Suprapubic skin (tissue), 4 donors: ENCODE measurements around the gene BMERB1. TPM values are rescaled to one million over a fixed set of nuclear protein-coding genes. Genes with fewer than 3 reads are reported as not detected.
"Not testable (repeated sequence)": the region's sequence is repeated elsewhere in the genome, so short reads cannot be mapped to it uniquely, and the experiment has no call there.

Experiments
- DNase-seq, 2 donors: peaks; one replicate each; pipeline ENCODE4 v3.0.0-alpha.2; 2019; ENCODE audit warnings: low spot score in 2 of 2
- H3K27ac ChIP-seq: fragments of 200-600 bp; sonication (generic); one replicate; pipeline ENCODE4 v1.5.1; 2019
- H3K27me3 ChIP-seq: fragments of 200-600 bp; sonication (generic); one replicate; pipeline ENCODE4 v1.5.1; 2019
- H3K36me3 ChIP-seq: fragments of 200-600 bp; sonication (generic); one replicate; pipeline ENCODE4 v1.5.1; 2019
- H3K4me1 ChIP-seq: fragments of 200-600 bp; sonication (generic); one replicate; pipeline ENCODE4 v1.5.1; 2019
- H3K4me3 ChIP-seq: fragments of 200-600 bp; sonication (generic); one replicate; pipeline ENCODE4 v1.5.1; 2019; ENCODE audit warnings: mild to moderate bottlenecking
- H3K9me3 ChIP-seq: fragments of 200-600 bp; sonication (generic); one replicate; pipeline ENCODE4 v1.5.1; 2019
- CTCF ChIP-seq, 2 donors: fragments of 200-600 bp in 1 of 2; fragments of 450-650 bp in 1 of 2; sonication (generic) in 1 of 2; IDR thresholded peaks; one replicate each; pipeline ENCODE4 v1.5.1; 2016 to 2019; ENCODE audit warnings: antibody characterized with exemption in 2 of 2, mild to moderate bottlenecking in 1 of 2, moderate library complexity in 1 of 2
- EP300 ChIP-seq: sonication (generic); formaldehyde crosslinking; IDR thresholded peaks from one replicate; pipeline ENCODE4 v1.6.1; 2017; ENCODE audit warnings: antibody characterized with exemption
- POLR2A ChIP-seq, 2 donors: fragments of 450-650 bp; IDR thresholded peaks; one replicate each; pipeline ENCODE4 v1.6.1; 2017; ENCODE audit warnings: antibody characterized with exemption in 2 of 2, mild to moderate bottlenecking in 2 of 2, moderate library complexity in 2 of 2
- POLR2AphosphoS5 ChIP-seq, 3 donors: sonication (generic); formaldehyde crosslinking; IDR thresholded peaks; one replicate each; pipeline ENCODE4 v1.6.1; 2017; ENCODE audit warnings: antibody characterized with exemption in 3 of 3
- WGBS: methylation state at CpG from one replicate; pipeline ENCODE4 v1.1.5; 2018; 5-methylcytosine and 5-hydroxymethylcytosine counted together
- total RNA-seq, 4 donors: library from RNA; depleted of rRNA; stranded (reverse); fragments of >200 nt; gene quantifications; one replicate each; pipeline ENCODE4 v1.1.0, GENCODE V29; 2016

Gene BMERB1
- total RNA-seq, 4 donors from 2014 or later, result 5.5 to 31.4 (median 17.9) TPM

GRCh38 chr16:15572329-15573001 is 138.1 kb downstream of the BMERB1 start:
- H3K36me3 ChIP-seq, result no peaks in the 10 kb centered on the region
- peaks cover 28% of the 10 kb centered on the region for H3K4me1 ChIP-seq
- DNase-seq, result no peak
- no peaks in the 10 kb centered on the region for H3K27me3 ChIP-seq
- H3K4me3 ChIP-seq, result no peak overlapping the region
- H3K9me3 ChIP-seq, result no peaks in the 10 kb centered on the region
- no peak overlapping the region for H3K27ac ChIP-seq
- WGBS, result 31% methylated on average over 9 of the region's 9 CpGs
- no peak for TF ChIP-seq CTCF (IDR thresholded peaks at IDR 0.05)
- no peak for TF ChIP-seq POLR2A (IDR thresholded peaks at IDR 0.05)
- no peak for TF ChIP-seq EP300
- TF ChIP-seq POLR2AphosphoS5 (IDR thresholded peaks at IDR 0.05), result no peak

GRCh38 chr16:15573274-15573895 is 139.0 kb downstream of the BMERB1 start:
- no peak for DNase-seq
- Histone ChIP-seq H3K36me3 (no peaks in the 10 kb centered on the region), H3K4me1 (peaks cover 28% of the 10 kb centered on the region), H3K4me3 (no peak overlapping the region), H3K27ac (no peak overlapping the region), H3K27me3 (no peaks in the 10 kb centered on the region), H3K9me3 (no peaks in the 10 kb centered on the region)
- WGBS, result 79% methylated on average over 7 of the region's 7 CpGs
- TF ChIP-seq POLR2AphosphoS5 (IDR thresholded peaks at IDR 0.05) (no peak), POLR2A (IDR thresholded peaks at IDR 0.05) (no peak), EP300 (no peak), CTCF (IDR thresholded peaks at IDR 0.05) (no peak)

- not testable (repeated sequence) for H3K36me3 ChIP-seq, H3K27ac ChIP-seq, H3K9me3 ChIP-seq, H3K4me3 ChIP-seq, H3K27me3 ChIP-seq, DNase-seq
- H3K4me1 ChIP-seq, result peaks cover 28% of the 10 kb centered on the region
- 94% methylated on average over 11 of the region's 11 CpGs for WGBS
These were observed 139.7 kb downstream of the BMERB1 start for GRCh38 chr16:15573896-15574613.

- H3K4me1 ChIP-seq, result peaks cover 28% of the 10 kb centered on the region
- TF ChIP-seq POLR2AphosphoS5 (IDR thresholded peaks at IDR 0.05) (no peak), POLR2A (IDR thresholded peaks at IDR 0.05) (no peak), EP300 (no peak), CTCF (IDR thresholded peaks at IDR 0.05) (no peak)
- H3K27ac ChIP-seq, result no peak overlapping the region
- no peak for DNase-seq
- H3K36me3 ChIP-seq, result no peaks in the 10 kb centered on the region
- 95% methylated on average over 10 of the region's 10 CpGs for whole genome bisulfite sequencing
- H3K9me3 ChIP-seq, result no peaks in the 10 kb centered on the region
- no peak overlapping the region for H3K4me3 ChIP-seq
- no peaks in the 10 kb centered on the region for H3K27me3 ChIP-seq
These were observed 140.2 kb downstream of the BMERB1 start for GRCh38 chr16:15574614-15574948.

- WGBS, result 93% methylated on average over 4 of the region's 4 CpGs
These were observed 141.1 kb downstream of the BMERB1 start for GRCh38 chr16:15575293-15576049.

More at GRCh38 chr16:15575293-15576049, 141.1 kb downstream of the BMERB1 start:
- DNase-seq, result no peak
- no peaks in the 10 kb centered on the region for H3K36me3 ChIP-seq
- H3K9me3 ChIP-seq, result no peaks in the 10 kb centered on the region
- H3K4me1 ChIP-seq, result peaks cover 28% of the 10 kb centered on the region
- H3K4me3 ChIP-seq, result no peak overlapping the region
- no peak overlapping the region for H3K27ac ChIP-seq
- no peaks in the 10 kb centered on the region for H3K27me3 ChIP-seq
- TF ChIP-seq POLR2AphosphoS5 (IDR thresholded peaks at IDR 0.05) (no peak), POLR2A (IDR thresholded peaks at IDR 0.05) (no peak), EP300 (no peak), CTCF (IDR thresholded peaks at IDR 0.05) (no peak)
